GM12801 (cell line): ENCODE measurements around the gene SNTB2.

Experiments
- CTCF ChIP-seq: IDR thresholded peaks from one replicate; pipeline ENCODE4 v1.5.1; 2011; ENCODE audit warnings: control low read depth; ENCODE audit not compliant: insufficient read length; ENCODE audit errors: extremely low read depth

The SNTB2 gene

GRCh38 chr16:69323415-69323814, 136.5 kb downstream of the SNTB2 start:
- no peak for TF ChIP-seq CTCF

DNA sequence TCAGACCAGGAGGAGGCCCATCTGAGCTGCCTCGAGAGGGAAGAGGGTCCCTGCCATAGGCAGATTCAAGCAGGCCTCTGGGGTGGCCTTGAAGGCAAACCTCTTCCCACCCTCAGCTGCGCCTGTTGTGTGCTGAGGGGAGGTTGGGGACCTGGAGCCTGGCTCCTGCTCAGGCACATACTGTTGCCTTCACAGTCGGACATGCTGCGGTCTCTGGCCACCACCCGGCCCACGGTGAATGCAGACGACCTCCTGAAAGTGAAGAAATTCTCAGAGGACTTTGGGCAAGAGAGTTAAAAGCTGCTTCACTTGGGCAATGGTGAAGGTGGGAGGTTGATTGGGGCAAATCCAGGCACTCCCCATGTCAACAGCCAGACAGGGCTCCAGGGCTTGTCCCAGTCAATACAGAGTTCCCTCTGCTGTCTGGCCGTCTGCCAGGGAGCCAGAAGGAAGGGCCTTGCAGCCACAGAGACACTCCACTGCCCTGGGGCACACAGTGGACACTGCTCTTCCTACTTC, 137.1 kb downstream of the SNTB2 start:
- no peak for TF ChIP-seq CTCF

DNA sequence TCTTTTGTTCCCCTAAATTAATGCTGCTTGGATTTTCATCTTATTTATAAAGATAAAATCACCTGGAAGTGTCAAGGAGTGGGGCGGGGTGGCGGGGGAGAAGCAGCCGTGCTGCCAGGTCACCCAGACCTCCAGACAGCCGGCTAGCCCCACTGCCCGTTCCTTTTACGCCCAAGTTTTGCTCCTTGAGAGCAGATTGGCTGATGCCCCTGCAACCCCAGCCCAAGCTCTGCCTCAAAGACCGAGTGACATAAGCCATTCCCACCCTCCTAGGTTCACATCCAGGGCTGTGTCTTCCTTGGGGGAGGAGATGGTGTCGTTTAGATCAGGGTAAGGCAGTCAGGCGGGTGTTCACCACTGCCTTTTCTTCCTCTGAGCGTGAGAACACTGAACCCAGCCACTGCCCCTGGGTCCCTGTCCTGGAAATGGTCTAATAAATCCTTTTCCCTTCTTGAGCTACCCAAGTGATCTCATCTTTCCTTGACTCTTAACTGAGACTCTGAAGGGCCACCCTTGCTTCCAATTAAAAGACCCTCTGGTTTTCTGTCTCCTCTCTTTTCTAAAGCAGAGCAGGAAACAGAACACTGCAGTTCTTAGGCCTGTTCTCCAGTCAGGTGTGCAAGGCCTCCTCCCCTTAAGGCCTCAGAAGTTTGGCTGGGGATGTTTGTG, 137.8 kb downstream of the SNTB2 start:
- no peak for TF ChIP-seq CTCF

DNA sequence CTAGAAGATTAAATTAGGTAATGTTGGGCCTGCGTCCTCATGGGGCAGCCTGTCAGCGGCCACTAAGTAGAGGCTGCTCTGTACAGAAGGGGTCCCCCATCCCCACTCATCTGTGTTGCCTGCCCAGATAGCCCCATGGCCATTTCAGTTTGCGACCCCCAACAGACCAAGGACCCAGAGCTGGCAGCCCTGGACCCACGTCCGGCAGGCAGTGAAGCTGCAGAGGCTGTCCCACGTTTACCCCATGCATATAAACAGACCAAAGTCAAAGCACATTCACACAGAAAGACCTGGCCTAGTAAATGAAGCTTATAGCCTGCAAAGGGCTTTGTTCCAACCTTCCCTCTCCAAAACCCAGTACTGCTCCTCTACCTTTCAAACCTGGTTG, 138.8 kb downstream of the SNTB2 start:
- no peak for TF ChIP-seq CTCF

DNA sequence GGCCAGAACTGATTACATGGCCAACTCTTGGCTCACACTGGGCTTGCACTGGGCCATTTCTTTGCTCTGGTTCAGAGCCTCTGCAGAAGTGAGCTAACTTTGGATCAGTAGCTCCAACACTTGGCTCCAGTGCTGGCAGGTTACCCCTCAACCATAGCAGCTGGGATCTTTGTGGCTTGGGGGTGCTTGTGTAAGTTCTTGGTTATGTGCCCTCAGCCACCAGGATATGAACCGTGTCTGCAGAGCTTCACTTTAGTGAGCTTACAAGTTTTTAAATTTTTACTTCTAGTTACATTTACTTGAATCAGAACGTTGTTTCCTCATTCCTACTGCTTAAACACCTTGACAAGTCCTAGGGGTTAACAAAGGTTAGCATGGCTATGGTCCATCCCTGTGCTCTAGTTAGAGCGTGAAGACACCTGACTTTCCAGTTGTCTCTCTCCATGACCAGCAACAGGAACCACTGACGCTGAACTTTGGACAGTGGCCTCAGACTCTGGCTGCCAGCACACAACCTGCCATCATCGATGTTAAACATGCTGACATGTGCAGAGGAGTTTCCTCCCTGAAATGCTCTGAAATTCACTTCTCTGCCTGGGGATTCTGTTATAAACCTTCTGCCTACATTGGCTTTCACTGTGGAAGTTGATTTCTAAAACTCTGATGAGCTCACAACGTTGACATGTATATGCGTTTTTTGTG, 139.4 kb downstream of the SNTB2 start:
- TF ChIP-seq CTCF, result no peak

GRCh38 chr16:69327585-69328310, 140.8 kb downstream of the SNTB2 start:
- no peak for TF ChIP-seq CTCF

DNA sequence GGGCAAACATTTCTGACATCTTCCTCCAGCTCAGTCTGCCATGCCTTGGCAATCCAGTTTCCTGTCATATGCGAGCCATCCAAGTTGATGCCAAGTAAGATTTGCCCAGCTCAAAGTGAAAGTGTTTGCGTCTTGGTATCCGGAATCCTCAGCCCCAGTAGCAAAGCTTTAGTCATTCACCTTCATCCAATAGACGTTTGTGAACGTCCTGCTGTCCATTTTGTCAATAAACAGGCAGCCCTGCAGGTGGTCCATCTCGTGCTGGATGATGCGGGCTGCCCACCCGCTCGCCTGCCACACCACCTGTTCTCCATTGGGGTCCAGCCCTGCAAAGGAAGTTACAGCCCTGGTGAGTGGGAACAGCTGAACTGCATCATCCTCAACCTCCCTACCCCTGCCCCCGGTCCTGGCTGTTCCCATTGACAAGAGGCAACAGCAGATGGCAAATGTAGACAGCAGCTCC, 141.9 kb downstream of the SNTB2 start:
- no peak for TF ChIP-seq CTCF
